NCI-H2196 (cell line): Measurements from ENCODE around the gene CD1C.
"Not testable (repeated sequence)": the region's sequence is repeated elsewhere in the genome, so short reads cannot be mapped to it uniquely, and the experiment has no call there.

Experiments
- DNase-seq: peaks from one replicate; lab custom pipeline; 2025; ENCODE audit not compliant: unreplicated experiment; lab: John Stamatoyannopoulos, UW

Gene CD1C

GRCh38 chr1:158328426-158328825 is 38.7 kb downstream of the CD1C start:
- DNase-seq = no peak

GRCh38 chr1:158329300-158329699 is 39.6 kb downstream of the CD1C start:
- no peak for DNase-seq

DNA sequence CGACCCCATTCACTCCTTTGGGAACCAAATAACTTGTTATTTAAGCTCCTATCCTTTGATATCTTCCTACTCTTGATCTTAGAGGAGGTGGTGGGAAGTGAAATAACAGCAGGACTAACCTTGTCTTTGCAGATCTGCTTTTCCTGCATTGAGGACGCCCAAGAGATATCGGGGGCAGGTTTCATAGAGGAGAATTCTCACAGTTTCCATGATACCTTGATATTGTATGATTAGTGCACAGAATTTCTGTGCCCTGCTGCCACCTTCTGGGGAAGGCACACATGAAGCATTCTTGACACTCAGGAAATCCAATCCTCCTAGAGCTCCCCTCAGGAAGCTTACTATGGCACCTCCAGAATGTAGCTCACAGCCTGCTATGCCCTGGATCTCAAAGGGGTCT is 40.0 kb downstream of the CD1C start:
- DNase-seq = no peak

DNA sequence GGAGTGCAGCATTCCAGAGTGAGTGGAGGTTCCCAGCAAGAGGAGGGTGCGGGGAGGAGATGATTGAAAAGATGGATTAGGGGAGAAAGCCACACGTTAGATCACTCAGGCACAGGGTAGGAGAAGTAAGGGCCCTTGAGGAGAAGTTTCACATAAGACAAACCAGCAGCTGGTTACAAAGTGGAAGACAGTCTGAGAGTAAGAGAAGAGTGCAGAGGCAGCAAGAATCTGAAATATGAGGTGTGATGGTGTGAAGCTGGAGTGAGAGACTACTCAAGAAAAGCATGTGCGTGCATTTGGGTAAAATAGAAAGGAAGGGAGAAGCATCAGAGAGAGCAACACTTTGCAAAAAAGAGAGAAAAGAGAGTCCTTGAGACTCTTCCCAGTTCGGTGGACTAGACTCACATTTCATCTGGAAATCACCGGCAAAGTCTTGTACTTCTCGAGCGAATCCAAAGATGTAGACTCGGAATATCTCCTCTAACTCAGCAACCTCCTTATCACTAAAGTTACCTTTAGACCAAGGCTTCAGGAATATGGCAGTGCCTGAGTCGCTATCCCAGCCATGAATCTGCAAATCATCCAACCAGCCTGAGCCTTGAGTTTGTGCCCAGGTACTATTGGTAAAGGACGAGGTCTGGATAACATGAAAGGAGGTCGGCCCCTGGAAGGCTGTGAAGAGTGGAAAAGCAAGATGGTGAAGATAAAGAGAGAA is 40.8 kb downstream of the CD1C start:
- DNase-seq = no peak

- no peak for DNase-seq
Measured at GRCh38 chr1:158331106-158331425, 41.3 kb downstream of the CD1C start.

DNA sequence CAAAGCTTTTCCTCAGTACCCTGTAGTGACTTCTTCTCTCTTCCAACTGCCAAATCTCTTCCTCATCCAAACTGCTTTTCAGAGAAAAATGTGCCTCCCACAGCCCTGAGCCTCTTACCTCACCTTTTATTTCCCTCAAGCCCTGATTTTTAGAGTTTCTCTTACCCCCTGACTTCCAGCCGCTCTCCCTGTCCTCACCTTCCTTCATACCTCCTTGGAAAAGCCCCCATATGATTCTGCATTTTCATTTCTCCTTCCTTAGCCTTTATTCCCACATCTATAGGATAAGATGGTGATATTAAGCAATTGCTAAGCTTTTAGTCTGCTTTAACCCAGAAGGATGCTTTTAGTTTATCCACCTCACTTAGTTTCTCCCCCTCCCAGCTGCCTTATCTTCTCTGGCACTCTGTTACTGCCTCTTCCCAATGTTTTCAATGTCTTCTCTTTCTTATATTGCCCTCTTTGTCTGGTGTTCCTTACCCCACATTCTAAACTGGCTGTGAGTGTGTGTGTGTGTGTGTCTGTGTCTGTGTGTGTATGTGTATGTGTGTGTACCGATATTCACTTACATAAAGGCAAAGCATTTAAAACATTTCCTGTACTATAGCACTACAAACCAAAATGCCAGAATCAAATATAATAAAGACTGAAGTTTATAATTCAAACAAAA is 41.9 kb downstream of the CD1C start, which contains the start of gene CD1B:
TSS of gene CD1B (minus strand) at position 51 of the 670 bp plus-strand sequence. CDS start 108 bp downstream, outside the sequence.
- DNase-seq = no peak

- no peak for DNase-seq
Measured at GRCh38 chr1:158333405-158334155, 43.9 kb downstream of the CD1C start.

DNA sequence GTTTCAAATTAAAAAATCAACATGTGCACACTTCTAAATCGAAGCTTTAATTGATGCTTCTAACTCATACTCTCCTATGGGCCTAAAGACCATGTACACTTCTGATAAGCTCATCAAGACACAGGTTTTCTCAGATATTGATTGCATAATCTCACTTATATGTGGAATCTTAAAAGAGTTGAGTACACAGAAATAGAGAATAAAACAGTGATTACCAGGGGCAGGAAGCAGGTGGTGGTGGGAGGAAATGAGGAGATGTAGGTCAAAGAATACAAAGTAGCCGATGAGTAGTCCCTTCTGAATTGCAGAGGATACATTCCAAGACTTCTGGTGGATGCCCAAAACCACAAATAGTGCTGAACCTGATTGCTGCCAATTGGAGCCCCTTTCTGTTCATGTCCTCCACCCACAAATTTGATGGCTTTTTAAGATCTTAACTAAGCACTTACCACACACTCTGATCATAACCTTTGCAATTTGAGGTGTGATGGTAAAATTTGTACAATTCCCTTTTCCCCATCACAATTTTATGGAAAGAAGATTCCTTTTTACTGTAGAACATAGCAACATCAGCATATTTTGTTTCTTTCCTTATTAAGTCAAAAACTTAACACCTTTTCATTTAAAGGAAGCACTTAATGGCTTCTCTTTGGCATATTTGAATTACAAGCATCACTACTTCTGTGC is 44.9 kb downstream of the CD1C start:
- no peak for DNase-seq

GRCh38 chr1:158335213-158335532 is 45.5 kb downstream of the CD1C start:
- no peak for DNase-seq

GRCh38 chr1:158336413-158336812 is 46.7 kb downstream of the CD1C start:
- not testable (repeated sequence) for DNase-seq
